Activated CD8-positive, alpha-beta T cell treated with anti-CD3 and anti-CD28 coated beads, Interleukin-2, amount 10 ng/mL, durations not matched to agents 7 days and 5 days (primary cell): ENCODE measurements around the gene GPR137C. TPM values are rescaled to one million over a fixed set of nuclear protein-coding genes. Genes with fewer than 3 reads are reported as not detected.

Experiments
- ATAC-seq: fragments of 150-1000 bp; cut with Tn5 transposase; one replicate; pipeline ENCODE4 v1.10.0; 2021; ENCODE audit warnings: moderate library complexity
- CTCF ChIA-PET: fragments of 350-600 bp; sonication (Branson Sonifier 250); formaldehyde crosslinking; loops from one replicate; lab custom pipeline; 2021; ENCODE audit warnings: antibody characterized with exemption; lab: Charles Lee
- POLR2A ChIA-PET: fragments of 350-600 bp; sonication (Branson Sonifier 250); formaldehyde crosslinking; loops from one replicate; lab custom pipeline; 2021; ENCODE audit warnings: antibody characterized with exemption; lab: Charles Lee
- DNase-seq: peaks from one replicate; pipeline ENCODE4 v3.0.0-alpha.2; 2020
- H3K27ac Mint-ChIP-seq: one replicate; pipeline ENCODE4 v1.8.0; 2021; ENCODE audit warnings: mild to moderate bottlenecking, mixed read lengths
- H3K27me3 Mint-ChIP-seq: one replicate; pipeline ENCODE4 v1.8.0; 2021; ENCODE audit warnings: low read depth, mixed read lengths
- H3K36me3 Mint-ChIP-seq: one replicate; pipeline ENCODE4 v1.8.0; 2021; ENCODE audit warnings: low read depth, mixed read lengths
- H3K4me1 Mint-ChIP-seq: one replicate; pipeline ENCODE4 v1.8.0; 2021; ENCODE audit warnings: low read depth, mixed read lengths
- H3K4me3 Mint-ChIP-seq: one replicate; pipeline ENCODE4 v1.8.0; 2021; ENCODE audit warnings: mild to moderate bottlenecking, mixed read lengths
- H3K9me3 Mint-ChIP-seq: one replicate; pipeline ENCODE4 v1.8.0; 2022; ENCODE audit warnings: mixed read lengths; ENCODE audit not compliant: insufficient read depth
- total RNA-seq, 2 experiments: library from RNA; stranded (reverse); gene quantifications; one replicate each; pipeline ENCODE4 v1.2.3, GENCODE V29; 2021

GPR137C gene
- total RNA-seq, 2 experiments from 2014 or later: 0.73 to 1.7 TPM

GRCh38 chr14:52686176-52686575, 133.5 kb downstream of the GPR137C start:
- Mint-ChIP-seq H3K4me3 (no peak overlapping the region), H3K27ac (no peak overlapping the region), H3K4me1 (peaks cover 61% of the 10 kb centered on the region), H3K9me3 (no peaks in the 10 kb centered on the region), H3K36me3 (peaks cover 41% of the 10 kb centered on the region), H3K27me3 (no peaks in the 10 kb centered on the region)
- no peak for DNase-seq
- POLR2A ChIA-PET: no interaction called here
- CTCF ChIA-PET: no interaction called here
- no peak for ATAC-seq

Other genes with a start within 250 kb of the GPR137C start
- gene PTGER2, start 238.5 kb upstream of the GPR137C start, total RNA-seq: 100 to 1,000 TPM; 116 to 119 TPM
- gene TXNDC16, start 331 bp upstream of the GPR137C start, total RNA-seq: 1 to 10 TPM; 8.8 to 9.5 TPM
- 100 to 1,000 TPM; 198 to 200 TPM for gene ERO1A, start 142.7 kb downstream of the GPR137C start, total RNA-seq
- gene PSMC6, start 154.4 kb downstream of the GPR137C start, total RNA-seq: 10 to 100 TPM; 85.3 to 88.2 TPM
- 10 to 100 TPM; 19.9 to 21.9 TPM for gene STYX, start 177.3 kb downstream of the GPR137C start, total RNA-seq
- 10 to 100 TPM; 14.9 to 16.3 TPM for gene GNPNAT1, start 238.8 kb downstream of the GPR137C start, total RNA-seq